K562 (cell line): ENCODE data around the gene REX1BD. TPM values are rescaled to one million over a fixed set of nuclear protein-coding genes. Genes with fewer than 3 reads are reported as not detected.
A peak's percentile ranks its signal among the peaks of the same experiment; 100 is the strongest.

Experiments
- MEF2D ChIP-seq: conservative IDR thresholded peaks from 2 replicates; pipeline ENCODE4 v1.6.1; 2016; ENCODE audit warnings: low read depth, missing genetic modification characterization, missing compliant biosample characterization
- NR4A1 ChIP-seq, 2 experiments: fragments of 250-450 bp in 1 of 2; fragments of 450-650 bp in 1 of 2; sonication (Bioruptor Pico) in 1 of 2; IDR thresholded peaks; 2 replicates each; pipeline versions ENCODE4 v1.4.0 to v1.6.1; 2016 to 2020; ENCODE audit warnings: mild to moderate bottlenecking in 2 of 2, missing compliant biosample characterization in 1 of 2, missing genetic modification characterization in 1 of 2, moderate library complexity in 1 of 2
- NRF1 ChIP-seq, 2 experiments: fragments of 450-650 bp; IDR thresholded peaks in 1 of 2; conservative IDR thresholded peaks in 1 of 2; 2 replicates each; pipeline ENCODE4 v1.6.1; 2014; ENCODE audit warnings: mild to moderate bottlenecking in 2 of 2
- PKNOX1 ChIP-seq: fragments of 450-650 bp; IDR thresholded peaks from 2 replicates; pipeline ENCODE4 v1.6.1; 2016
- PTRF ChIP-seq: fragments of 450-650 bp; IDR thresholded peaks from 2 replicates; pipeline ENCODE4 v1.6.1; 2016; ENCODE audit warnings: mild to moderate bottlenecking, missing genetic modification characterization, missing compliant biosample characterization
- RAD21 ChIP-seq, 2 experiments: fragments of 250-450 bp in 1 of 2; fragments of 450-650 bp in 1 of 2; sonication (Bioruptor Pico) in 1 of 2; formaldehyde crosslinking in 1 of 2; IDR thresholded peaks in 1 of 2; conservative IDR thresholded peaks in 1 of 2; 2 replicates each; pipeline versions ENCODE4 v1.4.0 to v1.8.0; 2020 to 2022; ENCODE audit warnings: mild to moderate bottlenecking in 2 of 2, moderate library complexity in 1 of 2
- SMARCA5 ChIP-seq: fragments of 450-650 bp; IDR thresholded peaks from 2 replicates; pipeline ENCODE4 v1.6.1; 2016
- USF1 ChIP-seq: sonication (generic); formaldehyde crosslinking; IDR thresholded peaks from 2 replicates; pipeline ENCODE4 v1.9.0; 2022; ENCODE audit warnings: mild to moderate bottlenecking, missing genetic modification reagents
- XRCC4 ChIP-seq: IDR thresholded peaks from one replicate; pipeline ENCODE4 v1.6.1; 2011; ENCODE audit not compliant: insufficient read depth, insufficient read length; ENCODE audit errors: extremely low read depth
- ZNF134 ChIP-seq: fragments of 250-450 bp; sonication (Bioruptor Pico); conservative IDR thresholded peaks from 2 replicates; pipeline ENCODE4 v1.4.0; 2020
- ZNF140 ChIP-seq: fragments of 250-450 bp; sonication (Bioruptor Pico); IDR thresholded peaks from 2 replicates; pipeline ENCODE4 v1.8.0; 2021; ENCODE audit warnings: moderate library complexity, mild to moderate bottlenecking, inconsistent platforms
- ZNF263 ChIP-seq: sonication (generic); formaldehyde crosslinking; IDR thresholded peaks from 2 replicates; pipeline ENCODE4 v1.8.0; 2022; ENCODE audit warnings: mild to moderate bottlenecking, missing genetic modification reagents, borderline replicate concordance
- ZNF75A ChIP-seq: fragments of 450-650 bp; formaldehyde crosslinking; IDR thresholded peaks from 2 replicates; pipeline ENCODE4 v1.4.0; 2020; ENCODE audit warnings: mild to moderate bottlenecking
- polyA plus RNA-seq, 8 experiments: library from polyadenylated mRNA; depleted of rRNA in 4 of 8; stranded (reverse) in 5 of 8; unstranded in 3 of 8; fragments of >200 nt; fragmentation: Nextera tagmentation in 2 of 8; fragmentation: Illumina TruSeq in 1 of 8; extraction: Ambion mirVana in 2 of 8; extraction: Trizol in 1 of 8; gene quantifications; 2 replicates each; pipeline versions ENCODE4 v1.2.1 to v1.2.3, GENCODE V29; 2011 to 2014; ENCODE audit warnings: inconsistent platforms in 1 of 8, missing spikeins in 1 of 8
- total RNA-seq, 7 experiments: library from RNA; depleted of rRNA in 6 of 7; stranded (reverse); fragments of >200 nt in 6 of 7; fragmentation: Illumina TruSeq in 2 of 7; extraction: Trizol in 2 of 7; gene quantifications; 2 replicates each; pipeline versions ENCODE4 v1.2.1 to v1.2.3, GENCODE V29; 2011 to 2021; ENCODE audit warnings: low replicate concordance in 1 of 7
- TF ChIP-seq, protein P1 (sequence below): sonication (generic); formaldehyde crosslinking; IDR thresholded peaks from 2 replicates; pipeline ENCODE4 v1.8.1; 2023; ENCODE audit warnings: missing genetic modification reagents, mild to moderate bottlenecking, borderline replicate concordance
- TF ChIP-seq, protein P2 (sequence below): fragments of 200-800 bp; sonication (Bioruptor generic); IDR thresholded peaks from 2 replicates; pipeline ENCODE4 v1.6.1; 2016; ENCODE audit warnings: missing genetic modification characterization, missing compliant biosample characterization

Gene REX1BD
- total and polyA plus RNA-seq, 9 of the 15 experiments (the other 6 are each of a cell fraction or from before 2014, with no cell fraction given): 1.9 to 136 (median 13.8) TPM

DNA sequence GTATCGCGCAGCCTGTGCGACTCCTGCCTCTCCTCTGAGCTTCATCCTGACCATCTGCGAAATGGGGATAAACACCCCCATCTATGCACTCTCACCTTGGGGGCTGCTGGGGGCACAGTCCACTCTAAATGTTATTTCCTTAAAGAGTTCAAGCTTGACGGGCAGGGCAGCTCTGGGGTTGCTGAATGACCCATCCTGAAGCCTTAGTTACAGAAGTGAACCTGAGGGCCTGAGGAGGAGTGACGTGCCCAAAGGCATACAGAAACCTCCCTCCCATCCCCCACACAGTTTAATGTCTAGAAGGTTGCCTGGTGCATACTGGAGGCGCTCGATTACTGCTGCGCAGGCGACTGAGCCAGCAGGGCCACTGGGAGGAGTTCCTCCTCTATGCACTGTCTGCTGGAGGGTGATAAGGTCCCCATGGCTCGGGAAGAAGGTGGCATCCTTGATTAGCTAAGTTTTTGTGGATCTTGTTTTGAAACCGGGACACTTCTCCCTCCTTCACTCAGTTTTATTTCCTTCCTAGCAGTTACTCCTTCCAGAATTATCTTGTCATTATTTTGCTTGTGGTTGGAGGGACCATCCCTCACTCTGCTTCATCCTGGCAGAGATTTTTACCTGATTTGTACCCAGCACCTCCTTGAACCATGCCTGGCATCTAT is 44.7 kb upstream of the REX1BD start (continued):
- TF ChIP-seq, protein P1, sequence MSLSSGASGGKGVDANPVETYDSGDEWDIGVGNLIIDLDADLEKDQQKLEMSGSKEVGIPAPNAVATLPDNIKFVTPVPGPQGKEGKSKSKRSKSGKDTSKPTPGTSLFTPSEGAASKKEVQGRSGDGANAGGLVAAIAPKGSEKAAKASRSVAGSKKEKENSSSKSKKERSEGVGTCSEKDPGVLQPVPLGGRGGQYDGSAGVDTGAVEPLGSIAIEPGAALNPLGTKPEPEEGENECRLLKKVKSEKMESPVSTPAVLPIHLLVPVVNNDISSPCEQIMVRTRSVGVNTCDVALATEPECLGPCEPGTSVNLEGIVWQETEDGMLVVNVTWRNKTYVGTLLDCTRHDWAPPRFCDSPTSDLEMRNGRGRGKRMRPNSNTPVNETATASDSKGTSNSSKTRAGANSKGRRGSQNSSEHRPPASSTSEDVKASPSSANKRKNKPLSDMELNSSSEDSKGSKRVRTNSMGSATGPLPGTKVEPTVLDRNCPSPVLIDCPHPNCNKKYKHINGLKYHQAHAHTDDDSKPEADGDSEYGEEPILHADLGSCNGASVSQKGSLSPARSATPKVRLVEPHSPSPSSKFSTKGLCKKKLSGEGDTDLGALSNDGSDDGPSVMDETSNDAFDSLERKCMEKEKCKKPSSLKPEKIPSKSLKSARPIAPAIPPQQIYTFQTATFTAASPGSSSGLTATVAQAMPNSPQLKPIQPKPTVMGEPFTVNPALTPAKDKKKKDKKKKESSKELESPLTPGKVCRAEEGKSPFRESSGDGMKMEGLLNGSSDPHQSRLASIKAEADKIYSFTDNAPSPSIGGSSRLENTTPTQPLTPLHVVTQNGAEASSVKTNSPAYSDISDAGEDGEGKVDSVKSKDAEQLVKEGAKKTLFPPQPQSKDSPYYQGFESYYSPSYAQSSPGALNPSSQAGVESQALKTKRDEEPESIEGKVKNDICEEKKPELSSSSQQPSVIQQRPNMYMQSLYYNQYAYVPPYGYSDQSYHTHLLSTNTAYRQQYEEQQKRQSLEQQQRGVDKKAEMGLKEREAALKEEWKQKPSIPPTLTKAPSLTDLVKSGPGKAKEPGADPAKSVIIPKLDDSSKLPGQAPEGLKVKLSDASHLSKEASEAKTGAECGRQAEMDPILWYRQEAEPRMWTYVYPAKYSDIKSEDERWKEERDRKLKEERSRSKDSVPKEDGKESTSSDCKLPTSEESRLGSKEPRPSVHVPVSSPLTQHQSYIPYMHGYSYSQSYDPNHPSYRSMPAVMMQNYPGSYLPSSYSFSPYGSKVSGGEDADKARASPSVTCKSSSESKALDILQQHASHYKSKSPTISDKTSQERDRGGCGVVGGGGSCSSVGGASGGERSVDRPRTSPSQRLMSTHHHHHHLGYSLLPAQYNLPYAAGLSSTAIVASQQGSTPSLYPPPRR: peak; percentile 97
- TF ChIP-seq NRF1 (conservative IDR thresholded peaks at IDR 0.05 in 1 of 2, IDR thresholded peaks at IDR 0.05 in 1 of 2) (peak; percentile 94), RAD21 (CRISPR knock-in tag; conservative IDR thresholded peaks at IDR 0.05 in 1 of 2, IDR thresholded peaks at IDR 0.05 in 1 of 2) (peak; percentile 56 to 76), SMARCA5 (peak; percentile 40; the same call in 1 of the 2 replicates), ZNF134 (CRISPR knock-in tag) (no peak), PKNOX1 (no peak; the same call in 1 of the 2 replicates), ZNF140 (CRISPR knock-in tag) (no peak), XRCC4 (no peak), USF1 (no peak), MEF2D (0 out of 2 replicates have a peak, but pooled peaks have one; percentile 31), ZNF263 (CRISPR knock-in tag) (no peak; the same call in 1 of the 2 replicates), ZNF75A (CRISPR knock-in tag) (no peak), PTRF (tag) (no peak), NR4A1 (CRISPR knock-in tag; IDR thresholded peaks at IDR 0.05) (no peak), NR4A1 (tag; IDR thresholded peaks at IDR 0.05) (no peak)
- TF ChIP-seq, protein P2, sequence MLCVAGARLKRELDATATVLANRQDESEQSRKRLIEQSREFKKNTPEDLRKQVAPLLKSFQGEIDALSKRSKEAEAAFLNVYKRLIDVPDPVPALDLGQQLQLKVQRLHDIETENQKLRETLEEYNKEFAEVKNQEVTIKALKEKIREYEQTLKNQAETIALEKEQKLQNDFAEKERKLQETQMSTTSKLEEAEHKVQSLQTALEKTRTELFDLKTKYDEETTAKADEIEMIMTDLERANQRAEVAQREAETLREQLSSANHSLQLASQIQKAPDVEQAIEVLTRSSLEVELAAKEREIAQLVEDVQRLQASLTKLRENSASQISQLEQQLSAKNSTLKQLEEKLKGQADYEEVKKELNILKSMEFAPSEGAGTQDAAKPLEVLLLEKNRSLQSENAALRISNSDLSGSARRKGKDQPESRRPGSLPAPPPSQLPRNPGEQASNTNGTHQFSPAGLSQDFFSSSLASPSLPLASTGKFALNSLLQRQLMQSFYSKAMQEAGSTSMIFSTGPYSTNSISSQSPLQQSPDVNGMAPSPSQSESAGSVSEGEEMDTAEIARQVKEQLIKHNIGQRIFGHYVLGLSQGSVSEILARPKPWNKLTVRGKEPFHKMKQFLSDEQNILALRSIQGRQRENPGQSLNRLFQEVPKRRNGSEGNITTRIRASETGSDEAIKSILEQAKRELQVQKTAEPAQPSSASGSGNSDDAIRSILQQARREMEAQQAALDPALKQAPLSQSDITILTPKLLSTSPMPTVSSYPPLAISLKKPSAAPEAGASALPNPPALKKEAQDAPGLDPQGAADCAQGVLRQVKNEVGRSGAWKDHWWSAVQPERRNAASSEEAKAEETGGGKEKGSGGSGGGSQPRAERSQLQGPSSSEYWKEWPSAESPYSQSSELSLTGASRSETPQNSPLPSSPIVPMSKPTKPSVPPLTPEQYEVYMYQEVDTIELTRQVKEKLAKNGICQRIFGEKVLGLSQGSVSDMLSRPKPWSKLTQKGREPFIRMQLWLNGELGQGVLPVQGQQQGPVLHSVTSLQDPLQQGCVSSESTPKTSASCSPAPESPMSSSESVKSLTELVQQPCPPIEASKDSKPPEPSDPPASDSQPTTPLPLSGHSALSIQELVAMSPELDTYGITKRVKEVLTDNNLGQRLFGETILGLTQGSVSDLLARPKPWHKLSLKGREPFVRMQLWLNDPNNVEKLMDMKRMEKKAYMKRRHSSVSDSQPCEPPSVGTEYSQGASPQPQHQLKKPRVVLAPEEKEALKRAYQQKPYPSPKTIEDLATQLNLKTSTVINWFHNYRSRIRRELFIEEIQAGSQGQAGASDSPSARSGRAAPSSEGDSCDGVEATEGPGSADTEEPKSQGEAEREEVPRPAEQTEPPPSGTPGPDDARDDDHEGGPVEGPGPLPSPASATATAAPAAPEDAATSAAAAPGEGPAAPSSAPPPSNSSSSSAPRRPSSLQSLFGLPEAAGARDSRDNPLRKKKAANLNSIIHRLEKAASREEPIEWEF (CRISPR knock-in tag): no peak
